ENCODE data around the gene SLC6A20. TPM values are rescaled to one million over a fixed set of nuclear protein-coding genes. Genes with fewer than 3 reads are reported as not detected.

Gene SLC6A20
- total RNA-seq, 1 experiment from 2014 or later, result not detected

GRCh38 chr3:45781271-45781670 lies 15.1 kb downstream of the SLC6A20 start:
- no peaks in the 10 kb centered on the region for H3K9me3 Mint-ChIP-seq (ENCODE audit: unreplicated experiment)
- no peak for DNase-seq (ENCODE audit: unreplicated experiment)
- ChIA-PET POLR2A (no interaction called here), CTCF (interaction anchor here (0.7 to 1.2 kb wide), 2 partner anchors 20 to 98 kb away, joined by 3 to 5 read pairs; no protein-coding TSS in a partner anchor)
- peaks cover 13% of the 10 kb centered on the region for H3K27me3 Mint-ChIP-seq (ENCODE audit: insufficient read depth, unreplicated experiment)
- no peak overlapping the region for H3K27ac Mint-ChIP-seq (ENCODE audit: low read depth, unreplicated experiment)
- intact Hi-C loops (cut with micrococcal nuclease), result no loop called here
- no peak for TF ChIP-seq CTCF (IDR thresholded peaks at IDR 0.05; ENCODE audit: unreplicated experiment)
- no peaks in the 10 kb centered on the region for H3K4me1 Mint-ChIP-seq (ENCODE audit: insufficient read depth, unreplicated experiment)
- BruUV-seq (replicated peaks), result no TSS peak
- H3K36me3 Mint-ChIP-seq (ENCODE audit: insufficient read depth, unreplicated experiment), result no peaks in the 10 kb centered on the region
- H3K4me3 Mint-ChIP-seq (ENCODE audit: unreplicated experiment), result no peak overlapping the region

DNA sequence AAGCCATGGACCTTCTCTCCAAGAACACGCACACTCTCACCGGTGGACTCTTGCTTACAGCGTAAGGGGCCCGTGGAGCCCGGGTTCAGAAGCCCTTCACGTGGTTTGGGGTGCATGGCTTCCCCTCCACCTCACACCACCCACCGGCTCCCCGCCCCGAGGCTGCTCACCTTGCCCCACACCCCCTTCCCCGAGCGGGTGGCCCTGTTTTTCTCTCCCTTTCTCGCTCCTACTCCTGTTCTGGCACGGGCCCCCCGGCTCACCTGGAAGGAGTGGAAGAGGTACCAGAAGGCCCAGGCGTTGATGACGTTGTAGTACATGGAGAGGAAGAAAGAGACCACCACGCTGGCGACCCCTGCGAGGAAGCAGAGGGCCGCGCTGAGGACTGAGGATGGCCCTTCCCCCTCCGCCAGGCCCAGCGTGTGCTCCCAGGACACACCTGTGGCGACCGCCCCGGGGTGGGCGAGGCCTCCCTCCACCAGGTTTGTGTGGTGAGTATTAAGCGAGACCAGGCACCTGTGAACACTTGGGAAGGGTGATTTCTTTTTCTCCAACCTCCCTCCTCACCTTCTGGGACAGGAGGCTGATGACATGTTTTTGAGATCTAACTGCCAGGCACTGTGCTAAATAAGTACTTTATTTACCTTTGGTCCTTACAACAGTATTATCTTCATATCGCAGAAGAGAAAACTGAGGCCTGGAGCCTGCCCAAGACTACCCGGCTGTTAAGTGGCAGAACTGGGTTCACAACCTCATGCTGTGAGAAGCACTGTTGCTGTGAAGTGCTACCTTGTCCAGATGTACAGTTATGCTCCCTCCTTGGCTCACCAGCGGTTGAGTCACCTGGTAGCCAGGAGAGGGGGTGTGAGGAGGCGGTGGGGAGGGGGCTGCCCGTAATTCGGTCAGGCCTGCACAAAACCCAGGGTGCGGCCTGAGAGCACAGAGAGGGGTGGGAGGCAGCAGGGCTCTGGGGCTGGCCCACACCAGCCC lies 16.3 kb downstream of the SLC6A20 start:
- no peaks in the 10 kb centered on the region for H3K36me3 Mint-ChIP-seq (ENCODE audit: insufficient read depth, unreplicated experiment)
- H3K27ac Mint-ChIP-seq (ENCODE audit: low read depth, unreplicated experiment), result no peak overlapping the region
- H3K4me3 Mint-ChIP-seq (ENCODE audit: unreplicated experiment), result no peak overlapping the region
- no peaks in the 10 kb centered on the region for H3K4me1 Mint-ChIP-seq (ENCODE audit: insufficient read depth, unreplicated experiment)
- no TSS peak for BruUV-seq (replicated peaks)
- ChIA-PET POLR2A (no interaction called here), CTCF (no interaction called here)
- no peaks in the 10 kb centered on the region for H3K9me3 Mint-ChIP-seq (ENCODE audit: unreplicated experiment)
- DNase-seq (ENCODE audit: unreplicated experiment), result no peak
- H3K27me3 Mint-ChIP-seq (ENCODE audit: insufficient read depth, unreplicated experiment), result peaks cover 15% of the 10 kb centered on the region
- no peak for TF ChIP-seq CTCF (IDR thresholded peaks at IDR 0.05; ENCODE audit: unreplicated experiment)
- intact Hi-C loops (cut with micrococcal nuclease), result no loop called here

- Mint-ChIP-seq H3K9me3 (ENCODE audit: unreplicated experiment) (no peaks in the 10 kb centered on the region), H3K36me3 (ENCODE audit: insufficient read depth, unreplicated experiment) (no peaks in the 10 kb centered on the region), H3K27me3 (ENCODE audit: insufficient read depth, unreplicated experiment) (peaks cover 26% of the 10 kb centered on the region), H3K4me1 (ENCODE audit: insufficient read depth, unreplicated experiment) (no peaks in the 10 kb centered on the region), H3K27ac (ENCODE audit: low read depth, unreplicated experiment) (no peak overlapping the region), H3K4me3 (ENCODE audit: unreplicated experiment) (no peak overlapping the region)
- CTCF ChIA-PET, result interaction anchor here (0.7 kb wide), 1 partner anchor 18 kb away, joined by 4 read pairs; no protein-coding TSS in a partner anchor
- BruUV-seq (replicated peaks), result no TSS peak
- DNase-seq (ENCODE audit: unreplicated experiment), result no peak
- POLR2A ChIA-PET, result interaction anchor here (0.7 kb wide), 2 partner anchors 113 to 197 kb away, joined by 3 read pairs; no protein-coding TSS in a partner anchor
- intact Hi-C loops (cut with micrococcal nuclease), result no loop called here
- TF ChIP-seq CTCF (IDR thresholded peaks at IDR 0.05; ENCODE audit: unreplicated experiment), result no peak
Observed at GRCh38 chr3:45778761-45779201, 17.6 kb downstream of the SLC6A20 start.

DNA sequence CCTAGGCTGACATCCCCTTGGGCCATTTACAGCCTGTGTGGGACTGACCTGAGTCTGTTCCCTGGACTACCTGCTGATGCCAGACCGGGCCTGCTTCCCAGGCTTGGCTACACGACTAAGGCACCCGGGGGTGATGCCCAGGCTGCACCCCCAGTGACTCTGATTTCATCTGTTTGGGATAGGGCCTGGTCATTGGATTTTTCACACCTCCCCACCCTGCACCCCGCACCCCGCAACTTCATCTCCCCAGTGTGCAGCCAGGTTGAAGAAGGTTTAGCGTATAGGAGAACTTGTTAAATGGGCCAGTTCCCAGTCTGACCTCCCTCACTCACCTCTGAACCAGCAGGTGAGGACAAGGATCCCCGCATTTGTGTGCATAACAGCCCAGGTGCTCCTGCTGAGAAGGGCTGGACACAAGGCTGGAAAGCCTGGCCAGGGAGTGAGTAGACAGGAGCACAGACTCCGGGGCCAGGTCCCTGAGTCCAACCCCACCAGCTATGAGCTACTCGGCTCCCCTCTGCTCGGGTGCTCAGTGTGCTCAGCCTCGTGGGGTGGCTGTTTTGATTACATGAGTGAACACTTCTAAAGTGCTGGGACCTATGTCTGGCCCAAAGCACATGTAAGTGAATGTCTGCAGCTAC lies 18.5 kb downstream of the SLC6A20 start:
- Mint-ChIP-seq H3K27me3 (ENCODE audit: insufficient read depth, unreplicated experiment) (peaks cover 35% of the 10 kb centered on the region), H3K27ac (ENCODE audit: low read depth, unreplicated experiment) (no peak overlapping the region), H3K9me3 (ENCODE audit: unreplicated experiment) (no peaks in the 10 kb centered on the region), H3K4me1 (ENCODE audit: insufficient read depth, unreplicated experiment) (no peaks in the 10 kb centered on the region), H3K36me3 (ENCODE audit: insufficient read depth, unreplicated experiment) (no peaks in the 10 kb centered on the region), H3K4me3 (ENCODE audit: unreplicated experiment) (no peak overlapping the region)
- TF ChIP-seq CTCF (IDR thresholded peaks at IDR 0.05; ENCODE audit: unreplicated experiment), result no peak
- CTCF ChIA-PET, result interaction anchor here (1.2 kb wide), 1 partner anchor 16 kb away, joined by 4 read pairs; no protein-coding TSS in a partner anchor
- intact Hi-C loops (cut with micrococcal nuclease), result no loop called here
- DNase-seq (ENCODE audit: unreplicated experiment), result no peak
- POLR2A ChIA-PET, result no interaction called here
- no TSS peak for BruUV-seq (replicated peaks)

Measured in MCF 10A (cell line).